GM06990 (cell line): Measurements from ENCODE around the gene BFSP1.

Source experiments
- DNase-seq: peaks from one replicate; pipeline ENCODE4 v3.0.0-alpha.2; 2011; ENCODE audit not compliant: insufficient read length; ENCODE audit errors: extremely low read depth
- H3K27me3 ChIP-seq: replicated peaks from 2 replicates; pipeline ENCODE4 v1.6.0; 2011; ENCODE audit warnings: low read length; ENCODE audit not compliant: control insufficient read depth, insufficient read depth
- H3K36me3 ChIP-seq: 2 replicates; pipeline ENCODE4 v1.5.1; 2011; ENCODE audit warnings: low read length; ENCODE audit not compliant: control insufficient read depth, insufficient read depth
- H3K4me3 ChIP-seq: replicated peaks from 2 replicates; pipeline ENCODE4 v1.5.1; 2011; ENCODE audit warnings: low read depth, mild to moderate bottlenecking, control low read depth, low read length
- TF ChIP-seq, protein P1 (sequence below): IDR thresholded peaks from 2 replicates; pipeline ENCODE4 v1.5.1; 2011; ENCODE audit warnings: low read length, control low read depth, mild to moderate bottlenecking, inconsistent platforms; ENCODE audit not compliant: insufficient read depth, poor library complexity, severe bottlenecking

Gene BFSP1

DNA sequence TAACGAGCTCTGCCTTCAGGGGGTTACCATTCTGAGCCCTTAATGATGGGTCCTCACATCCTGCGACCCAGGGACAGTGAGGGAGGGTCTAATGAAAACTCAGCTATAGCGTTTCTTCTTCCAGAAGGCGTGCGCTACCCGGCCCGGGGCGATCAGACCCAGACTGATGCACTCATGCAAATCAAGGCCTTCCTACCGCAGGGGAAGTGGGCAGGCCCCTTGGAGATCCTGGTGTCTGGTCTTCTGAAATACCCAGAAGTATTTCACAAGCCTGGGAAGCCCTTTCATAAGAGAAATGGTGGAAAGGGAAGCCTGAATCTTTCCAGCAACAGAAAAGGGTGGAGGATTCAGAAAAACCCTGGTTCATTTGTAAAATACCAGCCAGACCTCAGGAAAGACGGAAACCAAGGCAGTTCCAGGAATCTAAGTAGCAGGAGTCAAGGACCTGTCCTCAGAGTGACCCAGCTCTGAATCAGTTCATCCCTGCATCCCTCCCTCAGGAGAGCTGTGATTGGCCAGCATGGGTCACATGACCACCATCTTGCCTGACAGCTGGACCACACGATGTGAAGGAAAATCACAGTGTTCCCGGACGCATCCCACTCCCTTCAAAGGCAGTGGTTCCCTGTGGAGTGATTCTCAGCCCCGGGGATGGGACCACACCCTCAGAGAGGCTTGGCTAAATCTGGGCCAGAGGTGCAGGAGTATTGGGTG lies 12.7 kb downstream of the BFSP1 start:
- TF ChIP-seq, protein P1, sequence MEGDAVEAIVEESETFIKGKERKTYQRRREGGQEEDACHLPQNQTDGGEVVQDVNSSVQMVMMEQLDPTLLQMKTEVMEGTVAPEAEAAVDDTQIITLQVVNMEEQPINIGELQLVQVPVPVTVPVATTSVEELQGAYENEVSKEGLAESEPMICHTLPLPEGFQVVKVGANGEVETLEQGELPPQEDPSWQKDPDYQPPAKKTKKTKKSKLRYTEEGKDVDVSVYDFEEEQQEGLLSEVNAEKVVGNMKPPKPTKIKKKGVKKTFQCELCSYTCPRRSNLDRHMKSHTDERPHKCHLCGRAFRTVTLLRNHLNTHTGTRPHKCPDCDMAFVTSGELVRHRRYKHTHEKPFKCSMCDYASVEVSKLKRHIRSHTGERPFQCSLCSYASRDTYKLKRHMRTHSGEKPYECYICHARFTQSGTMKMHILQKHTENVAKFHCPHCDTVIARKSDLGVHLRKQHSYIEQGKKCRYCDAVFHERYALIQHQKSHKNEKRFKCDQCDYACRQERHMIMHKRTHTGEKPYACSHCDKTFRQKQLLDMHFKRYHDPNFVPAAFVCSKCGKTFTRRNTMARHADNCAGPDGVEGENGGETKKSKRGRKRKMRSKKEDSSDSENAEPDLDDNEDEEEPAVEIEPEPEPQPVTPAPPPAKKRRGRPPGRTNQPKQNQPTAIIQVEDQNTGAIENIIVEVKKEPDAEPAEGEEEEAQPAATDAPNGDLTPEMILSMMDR, result no peak
- DNase-seq, result no peak
- H3K27me3 ChIP-seq, result no peaks in the 10 kb centered on the region; the same call in none of the 2 replicates
- H3K36me3 ChIP-seq, result no peaks in the 10 kb centered on the region
- no peak overlapping the region for H3K4me3 ChIP-seq

DNA sequence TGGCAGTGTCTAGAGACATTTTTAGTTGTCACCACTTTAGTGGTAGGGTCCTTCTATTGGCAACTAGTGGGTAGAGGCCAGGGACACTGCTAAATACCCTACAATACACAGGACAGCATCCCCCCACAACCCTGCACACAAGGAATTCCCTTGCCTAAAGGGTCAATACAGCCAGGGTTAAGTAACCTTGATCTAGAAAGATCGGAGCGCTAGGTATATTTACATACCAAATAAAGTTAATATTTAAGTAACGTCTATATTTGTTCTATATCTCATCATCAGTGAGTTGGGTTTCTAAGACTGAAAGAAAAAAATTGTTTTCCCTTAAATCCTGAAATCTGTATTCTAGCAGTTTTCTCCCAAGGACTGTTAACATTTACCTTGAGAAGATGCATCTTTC lies 16.1 kb downstream of the BFSP1 start:
- no peaks in the 10 kb centered on the region; the same call in none of the 2 replicates for H3K27me3 ChIP-seq
- DNase-seq, result no peak

DNA sequence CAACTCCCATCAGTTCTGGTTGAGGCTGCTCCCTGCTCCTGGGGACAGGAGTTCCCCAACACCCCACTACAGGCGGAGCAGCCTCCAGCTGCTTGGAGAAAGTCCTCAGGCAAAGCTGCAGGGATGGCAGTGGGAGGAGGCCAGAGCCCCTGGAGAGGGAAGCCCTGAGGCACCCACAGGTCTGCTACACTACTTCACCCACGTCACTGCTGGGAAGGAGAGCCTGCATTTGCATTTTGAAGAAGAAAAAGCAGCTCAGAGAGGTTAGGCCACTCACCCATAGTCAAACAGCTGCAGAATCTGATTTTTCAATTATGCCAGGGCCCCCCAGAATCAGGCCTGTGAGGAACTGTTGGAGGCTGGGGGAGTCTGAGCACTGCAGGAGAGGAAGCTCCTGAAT lies 17.2 kb downstream of the BFSP1 start:
- no peaks in the 10 kb centered on the region for H3K36me3 ChIP-seq
- TF ChIP-seq, protein P1, result no peak
- no peak overlapping the region for H3K4me3 ChIP-seq
- no peaks in the 10 kb centered on the region; the same call in none of the 2 replicates for H3K27me3 ChIP-seq
- no peak for DNase-seq

More for the DNA sequence above, 16.1 kb downstream of the BFSP1 start:
- TF ChIP-seq, protein P1, result no peak
- no peaks in the 10 kb centered on the region for H3K36me3 ChIP-seq
- no peak overlapping the region for H3K4me3 ChIP-seq

DNA sequence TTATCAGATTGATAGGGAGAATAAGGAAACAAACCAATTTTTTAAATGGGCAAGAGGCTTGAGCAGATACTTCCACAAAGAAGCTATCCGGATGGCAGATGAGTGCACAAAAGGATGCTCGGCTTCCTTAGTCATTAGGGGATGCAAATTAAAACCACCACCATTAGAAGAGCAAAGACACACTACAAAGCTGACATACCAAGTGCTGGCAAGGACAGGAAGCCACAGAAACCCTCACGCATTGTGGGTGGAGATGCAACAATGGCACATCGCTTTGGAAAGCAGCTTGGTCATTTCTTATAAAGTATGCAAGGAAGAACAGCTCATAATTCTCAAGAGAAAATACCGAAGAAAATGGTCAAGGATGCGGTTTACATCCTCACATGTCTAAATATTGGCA lies 19.8 kb downstream of the BFSP1 start:
- no peak for DNase-seq
- TF ChIP-seq, protein P1, result no peak
- no peak overlapping the region for H3K4me3 ChIP-seq
- H3K36me3 ChIP-seq, result no peaks in the 10 kb centered on the region
- H3K27me3 ChIP-seq, result no peaks in the 10 kb centered on the region; the same call in none of the 2 replicates

DNA sequence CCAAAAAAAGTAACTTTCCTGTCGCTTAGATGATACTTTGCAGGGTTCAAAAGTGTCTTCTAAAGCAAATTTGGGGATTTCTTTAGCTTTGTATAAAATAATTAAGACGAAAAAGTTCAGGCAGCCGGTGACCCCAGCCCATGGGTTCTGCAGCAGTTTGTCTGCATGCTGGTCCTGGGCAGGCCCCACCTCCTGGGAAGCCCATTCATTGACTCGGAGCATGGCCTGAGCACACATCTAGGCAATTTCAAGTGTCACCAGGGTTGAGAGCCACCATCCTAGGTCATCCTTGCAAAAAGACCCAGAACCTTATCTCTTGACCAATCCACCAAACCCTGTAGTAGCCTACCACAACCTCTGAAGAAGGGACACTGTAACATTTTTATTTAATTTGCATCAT lies 20.6 kb downstream of the BFSP1 start:
- no peak for DNase-seq
- Histone ChIP-seq H3K36me3 (no peaks in the 10 kb centered on the region), H3K4me3 (no peak overlapping the region), H3K27me3 (no peaks in the 10 kb centered on the region; the same call in 1 of the 2 replicates)
- TF ChIP-seq, protein P1, result no peak

DNA sequence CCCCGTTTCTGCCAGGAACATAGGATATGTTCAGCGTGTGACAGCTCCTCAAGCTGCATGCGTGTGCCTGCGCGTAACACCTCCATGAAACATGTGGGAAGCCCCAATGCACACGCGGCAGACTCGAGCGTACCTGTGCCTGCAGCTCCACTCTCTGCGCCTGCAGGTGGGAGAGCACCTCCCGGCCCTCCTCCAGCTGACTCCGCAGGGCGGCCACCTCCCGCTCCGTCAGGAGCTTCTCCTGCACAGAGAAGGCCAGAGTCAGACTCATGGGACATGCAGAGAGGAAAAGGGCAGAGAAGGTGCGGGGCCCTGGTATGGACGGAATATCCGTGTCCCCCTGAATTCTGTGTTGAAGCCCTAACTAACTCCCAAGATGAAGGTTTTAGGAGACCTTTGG lies 22.4 kb downstream of the BFSP1 start:
- Histone ChIP-seq H3K27me3 (no peaks in the 10 kb centered on the region), H3K36me3 (no peaks in the 10 kb centered on the region), H3K4me3 (no peak overlapping the region)
- TF ChIP-seq, protein P1, result no peak
- DNase-seq, result no peak
